Natural killer cell treated with Interleukin-12 subunit alpha and Interleukin-12 subunit beta and Interleukin-15 and Interleukin-18, amount 100 ng/mL, for 72 hours (primary cell): ENCODE results near the gene B3GNT2. TPM values are rescaled to one million over a fixed set of nuclear protein-coding genes. Genes with fewer than 3 reads are reported as not detected.
"Not testable (repeated sequence)": the region's sequence is repeated elsewhere in the genome, so short reads cannot be mapped to it uniquely, and the experiment has no call there.

Experiments
- ATAC-seq, 2 donors: fragments of 150-1000 bp; cut with Tn5 transposase in 1 of 2; sonication (Bioruptor Pico), chemical (Tn5 transposase) in 1 of 2; 2 replicates each; pipeline ENCODE4 v1.10.0; 2021
- DNase-seq: peaks from one replicate; pipeline ENCODE4 v3.0.0; 2022; ENCODE audit warnings: low spot score
- H3K27ac Mint-ChIP-seq, 2 donors: 1 replicate in 1 of 2; 2 replicates in 1 of 2; pipeline ENCODE4 v1.8.0; 2022; ENCODE audit warnings: mixed read lengths in 2 of 2, mild to moderate bottlenecking in 1 of 2, moderate library complexity in 1 of 2
- H3K27me3 Mint-ChIP-seq, 2 donors: 1 replicate in 1 of 2; 2 replicates in 1 of 2; pipeline ENCODE4 v1.8.0; 2022; ENCODE audit warnings: mixed read lengths in 2 of 2
- H3K36me3 Mint-ChIP-seq: one replicate; pipeline ENCODE4 v1.8.0; 2022; ENCODE audit warnings: mixed read lengths
- H3K4me1 Mint-ChIP-seq, 2 donors: 1 replicate in 1 of 2; 2 replicates in 1 of 2; pipeline ENCODE4 v1.8.0; 2022; ENCODE audit warnings: low read depth in 2 of 2, mixed read lengths in 2 of 2, mild to moderate bottlenecking in 1 of 2
- H3K4me3 Mint-ChIP-seq: one replicate; pipeline ENCODE4 v1.8.0; 2022; ENCODE audit warnings: mixed read lengths
- H3K9me3 Mint-ChIP-seq: 2 replicates; pipeline ENCODE4 v1.8.0; 2022; ENCODE audit warnings: mixed read lengths
- total RNA-seq, 2 donors: library from RNA; stranded (reverse); gene quantifications; one replicate each; pipeline ENCODE4 v1.2.3, GENCODE V29; 2022

B3GNT2 gene
- total RNA-seq, 2 donors from 2014 or later, result 29.8 to 31.0 TPM

DNA sequence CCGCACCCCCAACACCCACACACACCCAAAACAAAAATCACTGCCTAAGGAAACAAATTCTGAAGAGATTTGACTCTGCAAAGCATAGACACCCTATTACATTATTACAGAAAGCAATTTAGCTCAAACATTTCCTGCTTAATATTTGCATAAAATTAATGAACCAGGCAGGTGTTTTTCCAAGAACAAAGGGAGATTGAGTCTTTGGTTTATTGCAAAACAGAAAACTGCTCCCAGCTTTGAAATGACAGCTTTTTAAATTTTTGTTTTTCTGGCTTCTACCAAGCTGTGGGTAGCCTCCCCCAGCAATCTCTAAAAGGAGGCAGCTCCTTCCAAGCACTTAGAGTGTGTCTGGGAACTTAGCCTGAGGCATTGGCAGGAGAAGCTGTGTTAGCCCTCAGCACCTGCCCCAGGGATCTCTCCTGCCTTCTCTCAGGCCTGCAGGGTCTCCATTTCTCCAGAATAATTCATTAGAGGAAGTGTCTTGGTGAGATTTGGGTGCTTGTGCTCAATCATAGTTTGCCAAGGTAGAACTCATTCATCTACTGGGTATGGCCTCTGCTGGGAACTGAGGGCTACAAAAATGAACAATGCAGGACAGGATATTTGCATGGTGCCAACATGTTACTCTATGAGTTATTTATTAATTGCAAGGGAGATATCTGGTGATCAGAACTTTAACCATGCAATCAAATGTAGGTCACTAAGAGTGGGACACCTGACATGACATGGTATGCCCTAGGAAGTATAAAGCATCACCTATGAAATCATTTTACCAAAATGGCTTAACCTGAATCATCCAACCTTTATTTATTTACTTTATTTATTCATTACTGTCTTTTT, 58.7 kb downstream of the B3GNT2 start:
- Mint-ChIP-seq H3K36me3 (no peaks in the 10 kb centered on the region), H3K9me3 (no peaks in the 10 kb centered on the region), H3K27me3 (no peaks in the 10 kb centered on the region), H3K27ac (no peak overlapping the region), H3K4me3 (no peak overlapping the region), H3K4me1 (no peaks in the 10 kb centered on the region)
- ATAC-seq, result no peak
- DNase-seq, result no peak

DNA sequence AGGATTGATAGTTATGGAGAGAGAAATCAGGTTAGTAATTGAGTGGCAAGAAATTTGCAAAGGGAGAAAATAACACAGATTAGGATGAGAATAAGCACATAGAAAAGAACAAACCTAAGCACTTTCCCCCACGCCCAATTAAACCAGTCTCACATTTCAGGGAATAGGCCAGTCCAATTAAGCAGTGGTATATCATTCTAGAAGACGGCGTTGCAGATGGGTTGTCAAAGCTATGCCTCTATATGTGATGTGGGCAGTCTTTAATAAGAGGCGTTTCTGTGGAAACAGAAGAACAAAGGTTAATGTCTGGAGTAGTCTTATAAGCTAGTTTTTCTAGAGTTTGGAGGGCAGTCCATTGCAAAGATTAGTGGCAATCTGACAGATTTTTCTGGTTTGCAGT, 61.6 kb downstream of the B3GNT2 start:
- no peaks in the 10 kb centered on the region for H3K4me1 Mint-ChIP-seq
- DNase-seq (no peak), ATAC-seq (no peak)
- H3K27ac Mint-ChIP-seq, result no peak overlapping the region
- H3K4me3 Mint-ChIP-seq, result no peak overlapping the region
- H3K9me3 Mint-ChIP-seq, result no peaks in the 10 kb centered on the region
- H3K36me3 Mint-ChIP-seq, result no peaks in the 10 kb centered on the region
- no peaks in the 10 kb centered on the region for H3K27me3 Mint-ChIP-seq

GRCh38 chr2:62263076-62263715, 67.3 kb downstream of the B3GNT2 start:
- Mint-ChIP-seq H3K36me3 (no peaks in the 10 kb centered on the region), H3K27ac (no peak overlapping the region), H3K9me3 (no peaks in the 10 kb centered on the region), H3K4me3 (no peak overlapping the region), H3K27me3 (no peaks in the 10 kb centered on the region), H3K4me1 (no peaks in the 10 kb centered on the region)
- no peak for ATAC-seq
- no peak for DNase-seq

DNA sequence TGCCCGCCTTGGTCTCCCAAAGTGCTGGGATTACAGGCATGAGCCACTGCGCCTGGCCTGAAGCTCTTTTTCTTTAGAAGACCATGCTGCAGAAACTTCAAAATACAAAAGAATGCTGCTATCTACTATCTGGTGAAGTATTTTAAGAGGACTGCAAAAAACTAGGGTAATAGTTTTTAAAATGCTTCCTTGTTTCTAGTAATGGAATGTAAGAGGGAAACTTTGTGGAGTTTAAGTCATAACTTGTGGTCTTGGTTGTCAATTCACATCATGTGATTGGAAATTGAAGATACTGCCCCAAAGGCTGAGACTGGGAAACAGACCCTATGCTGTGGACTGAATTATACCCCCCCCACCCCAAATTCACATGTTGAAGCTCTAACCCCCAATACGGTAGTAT, 68.3 kb downstream of the B3GNT2 start:
- DNase-seq (no peak), ATAC-seq (no peak)
- Mint-ChIP-seq H3K27me3 (no peaks in the 10 kb centered on the region), H3K27ac (no peak overlapping the region), H3K4me1 (no peaks in the 10 kb centered on the region), H3K9me3 (no peaks in the 10 kb centered on the region), H3K4me3 (no peak overlapping the region), H3K36me3 (no peaks in the 10 kb centered on the region)

DNA sequence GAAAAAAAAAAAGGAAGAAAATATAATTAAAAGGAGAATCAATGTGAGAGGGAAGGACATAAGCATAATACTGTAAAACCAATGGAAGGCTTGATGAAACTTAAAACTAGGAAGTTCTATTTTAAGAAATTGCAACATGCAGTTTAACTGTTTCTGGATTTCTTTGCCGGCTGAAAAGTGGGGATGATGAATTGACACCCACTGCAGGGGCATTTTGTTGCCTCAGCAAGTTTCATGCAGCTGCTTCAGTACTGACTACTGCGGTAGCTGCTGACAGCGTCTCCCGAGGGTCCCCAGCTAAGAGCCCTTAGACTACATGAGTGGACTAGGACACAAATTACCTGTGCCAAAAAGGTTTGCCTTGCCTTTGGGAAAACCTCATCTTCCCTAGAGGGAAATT, 69.2 kb downstream of the B3GNT2 start:
- no peaks in the 10 kb centered on the region for H3K27me3 Mint-ChIP-seq
- H3K4me3 Mint-ChIP-seq, result no peak overlapping the region
- H3K9me3 Mint-ChIP-seq, result no peaks in the 10 kb centered on the region
- H3K36me3 Mint-ChIP-seq, result no peaks in the 10 kb centered on the region
- ATAC-seq, result no peak
- no peak for DNase-seq
- H3K27ac Mint-ChIP-seq, result no peak overlapping the region
- no peaks in the 10 kb centered on the region for H3K4me1 Mint-ChIP-seq

GRCh38 chr2:62266433-62267038, 70.6 kb downstream of the B3GNT2 start:
- no peaks in the 10 kb centered on the region for H3K36me3 Mint-ChIP-seq
- no peak overlapping the region for H3K27ac Mint-ChIP-seq
- no peak overlapping the region for H3K4me3 Mint-ChIP-seq
- H3K9me3 Mint-ChIP-seq, result no peaks in the 10 kb centered on the region
- no peaks in the 10 kb centered on the region for H3K4me1 Mint-ChIP-seq
- ATAC-seq (no peak), DNase-seq (no peak)
- H3K27me3 Mint-ChIP-seq, result no peaks in the 10 kb centered on the region

DNA sequence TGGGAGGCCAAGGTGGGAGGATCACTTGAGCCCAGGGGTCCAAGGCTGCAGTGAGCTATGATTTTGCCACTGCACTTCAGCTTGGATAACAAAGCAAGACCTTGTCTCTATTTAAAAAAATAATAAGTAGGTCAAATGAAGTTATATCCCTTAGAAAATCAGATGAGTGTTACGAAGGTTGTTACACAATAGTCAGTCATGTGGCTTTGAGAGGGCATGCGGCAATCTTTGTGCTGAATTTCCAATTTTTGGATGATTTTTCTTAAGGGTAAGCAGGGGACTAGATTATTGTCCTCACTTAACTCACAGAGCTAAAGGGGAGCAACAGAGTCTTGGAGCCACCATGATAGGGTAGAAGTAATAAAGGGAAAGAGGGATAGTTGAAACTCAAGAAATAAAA, 71.8 kb downstream of the B3GNT2 start:
- no peak overlapping the region for H3K27ac Mint-ChIP-seq
- no peaks in the 10 kb centered on the region for H3K9me3 Mint-ChIP-seq
- H3K4me3 Mint-ChIP-seq, result no peak overlapping the region
- H3K4me1 Mint-ChIP-seq, result no peaks in the 10 kb centered on the region
- ATAC-seq (no peak), DNase-seq (no peak)
- no peaks in the 10 kb centered on the region for H3K27me3 Mint-ChIP-seq
- H3K36me3 Mint-ChIP-seq, result no peaks in the 10 kb centered on the region

GRCh38 chr2:62268681-62269188, 72.8 kb downstream of the B3GNT2 start:
- H3K4me1 Mint-ChIP-seq, H3K36me3 Mint-ChIP-seq, H3K27me3 Mint-ChIP-seq, DNase-seq, H3K27ac Mint-ChIP-seq, H3K4me3 Mint-ChIP-seq, ATAC-seq, H3K9me3 Mint-ChIP-seq: not testable (repeated sequence)

- H3K4me3 Mint-ChIP-seq, result no peak overlapping the region
- no peaks in the 10 kb centered on the region for H3K9me3 Mint-ChIP-seq
- no peaks in the 10 kb centered on the region for H3K27me3 Mint-ChIP-seq
- no peak for DNase-seq
- H3K27ac Mint-ChIP-seq, result no peak overlapping the region
- H3K4me1 Mint-ChIP-seq, result no peaks in the 10 kb centered on the region
- H3K36me3 Mint-ChIP-seq, result no peaks in the 10 kb centered on the region
- no peak for ATAC-seq
These were observed 74.8 kb downstream of the B3GNT2 start for GRCh38 chr2:62270728-62271127.
